Measurements from ENCODE around the gene LCTL.

Gene LCTL

GRCh38 chr15:66574596-66574950 lies 8.8 kb upstream of the LCTL start:
- ChIA-PET POLR2A (ENCODE audit: low non-redundant PET) (no interaction called here), CTCF (no interaction called here)
- TF ChIP-seq CTCF (conservative IDR thresholded peaks at IDR 0.05; ENCODE audit: low read depth), result no peak
- H3K27ac ChIP-seq, result no peak overlapping the region
- no peak for DNase-seq (ENCODE audit: low spot score)

DNA sequence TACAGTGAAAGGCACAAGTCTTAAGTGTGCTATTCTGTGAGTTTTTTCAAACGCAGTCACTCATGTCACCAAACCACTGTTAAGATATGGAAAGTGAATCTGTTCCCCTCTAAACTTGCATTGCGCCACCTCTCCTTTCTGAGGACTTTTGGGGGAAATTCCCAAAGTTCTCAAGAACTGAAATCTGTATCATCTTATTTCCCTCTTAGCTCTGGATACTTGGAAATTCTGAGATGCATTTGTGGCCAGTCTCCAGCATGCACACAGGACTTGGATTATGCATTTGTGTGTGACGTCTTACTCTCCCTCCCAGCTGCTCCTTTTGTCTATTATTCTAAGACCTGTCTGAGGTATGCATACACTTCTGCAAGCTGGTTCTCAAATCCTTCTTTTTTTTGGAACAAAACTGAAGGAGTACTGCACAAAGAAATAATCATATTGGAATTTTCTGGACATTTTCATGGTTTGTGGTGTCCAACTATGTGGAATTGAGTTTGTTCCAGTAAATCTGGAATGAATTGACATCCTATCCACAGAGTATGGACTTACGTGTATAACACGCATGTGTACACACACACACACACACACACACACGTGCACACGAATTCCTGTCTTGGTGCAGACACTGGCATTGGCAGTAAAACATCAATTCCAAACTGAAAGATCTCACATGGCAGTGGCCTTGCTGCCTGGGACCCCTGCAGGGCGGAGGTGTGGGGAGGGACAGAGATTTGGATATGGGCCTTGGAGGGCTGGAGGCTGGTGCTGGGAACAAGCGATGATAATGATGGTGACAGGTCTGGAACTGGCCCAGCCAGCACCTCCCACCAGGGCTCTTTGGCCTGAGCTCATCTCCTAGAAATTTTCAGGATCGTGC lies 8.2 kb upstream of the LCTL start:
- no peak for DNase-seq (ENCODE audit: low spot score)
- CTCF ChIA-PET, result interaction anchor here (0.7 kb wide), 2 partner anchors 45 to 85 kb away, joined by 4 read pairs; no protein-coding TSS in a partner anchor
- POLR2A ChIA-PET (ENCODE audit: low non-redundant PET), result no interaction called here
- H3K27ac ChIP-seq, result no peak overlapping the region
- no peak for TF ChIP-seq CTCF (conservative IDR thresholded peaks at IDR 0.05; ENCODE audit: low read depth)

GRCh38 chr15:66573348-66573718 lies 7.5 kb upstream of the LCTL start:
- POLR2A ChIA-PET (ENCODE audit: low non-redundant PET), result no interaction called here

DNA sequence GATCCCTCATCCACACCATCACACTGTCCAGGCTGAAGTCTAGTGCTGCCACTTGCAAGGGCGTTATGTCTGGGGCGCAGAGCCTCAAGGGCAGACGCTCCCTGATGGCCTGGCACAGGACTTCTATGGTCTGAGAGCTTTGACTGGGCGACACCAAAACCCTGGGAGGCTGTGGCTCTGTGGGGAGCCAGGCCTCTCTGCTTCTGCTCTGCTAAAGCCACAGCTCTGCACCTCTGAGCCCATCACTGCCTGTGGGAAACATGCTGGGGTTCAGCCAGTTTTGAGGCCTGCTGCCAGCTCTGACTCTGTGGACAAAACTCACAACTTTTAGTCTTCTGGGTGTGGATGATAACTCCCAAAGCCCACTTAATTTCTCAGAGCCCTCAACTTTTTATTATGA lies 6.3 kb upstream of the LCTL start:
- DNase-seq (ENCODE audit: low spot score), result no peak
- H3K27ac ChIP-seq, result no peak overlapping the region
- TF ChIP-seq CTCF (conservative IDR thresholded peaks at IDR 0.05; ENCODE audit: low read depth), result no peak
- CTCF ChIA-PET, result no interaction called here
- POLR2A ChIA-PET (ENCODE audit: low non-redundant PET), result interaction anchor here (0.7 kb wide), 1 partner anchor 51 kb away, joined by 8 read pairs; no protein-coding TSS in a partner anchor

More at GRCh38 chr15:66573348-66573718, 7.5 kb upstream of the LCTL start:
- no peak overlapping the region for H3K27ac ChIP-seq
- DNase-seq (ENCODE audit: low spot score), result no peak
- no peak for TF ChIP-seq CTCF (conservative IDR thresholded peaks at IDR 0.05; ENCODE audit: low read depth)
- CTCF ChIA-PET, result interaction anchor here (0.7 to 0.8 kb wide), 3 partner anchors 45 to 204 kb away, joined by 3 to 4 read pairs (median 4); no protein-coding TSS in a partner anchor

- H3K27ac ChIP-seq, result no peak overlapping the region
- ChIA-PET CTCF (interaction anchor here (0.7 kb wide), 1 partner anchor 817 kb away, joined by 3 read pairs; no protein-coding TSS in a partner anchor), POLR2A (ENCODE audit: low non-redundant PET) (no interaction called here)
- DNase-seq (ENCODE audit: low spot score), result no peak
- TF ChIP-seq CTCF (conservative IDR thresholded peaks at IDR 0.05; ENCODE audit: low read depth), result no peak
These were observed 5.2 kb upstream of the LCTL start for GRCh38 chr15:66570842-66571478.

GRCh38 chr15:66570327-66570726 lies 4.5 kb upstream of the LCTL start:
- POLR2A ChIA-PET (ENCODE audit: low non-redundant PET), result no interaction called here
- DNase-seq (ENCODE audit: low spot score), result no peak
- H3K27ac ChIP-seq, result no peak overlapping the region
- no peak for TF ChIP-seq CTCF (conservative IDR thresholded peaks at IDR 0.05; ENCODE audit: low read depth)
- CTCF ChIA-PET, result interaction anchor here (0.5 to 0.7 kb wide), 2 partner anchors 818 to 1001 kb away, joined by 3 read pairs; no protein-coding TSS in a partner anchor

Measured in RWPE1 (cell line).